LoVo (cell line): ENCODE results near the gene GH2.
"Not testable (repeated sequence)": the region's sequence is repeated elsewhere in the genome, so short reads cannot be mapped to it uniquely, and the experiment has no call there.

Experiments
- DNase-seq: peaks from one replicate; pipeline ENCODE4 v3.0.0-alpha.2; 2016; ENCODE audit warnings: low spot score

Gene GH2

DNA sequence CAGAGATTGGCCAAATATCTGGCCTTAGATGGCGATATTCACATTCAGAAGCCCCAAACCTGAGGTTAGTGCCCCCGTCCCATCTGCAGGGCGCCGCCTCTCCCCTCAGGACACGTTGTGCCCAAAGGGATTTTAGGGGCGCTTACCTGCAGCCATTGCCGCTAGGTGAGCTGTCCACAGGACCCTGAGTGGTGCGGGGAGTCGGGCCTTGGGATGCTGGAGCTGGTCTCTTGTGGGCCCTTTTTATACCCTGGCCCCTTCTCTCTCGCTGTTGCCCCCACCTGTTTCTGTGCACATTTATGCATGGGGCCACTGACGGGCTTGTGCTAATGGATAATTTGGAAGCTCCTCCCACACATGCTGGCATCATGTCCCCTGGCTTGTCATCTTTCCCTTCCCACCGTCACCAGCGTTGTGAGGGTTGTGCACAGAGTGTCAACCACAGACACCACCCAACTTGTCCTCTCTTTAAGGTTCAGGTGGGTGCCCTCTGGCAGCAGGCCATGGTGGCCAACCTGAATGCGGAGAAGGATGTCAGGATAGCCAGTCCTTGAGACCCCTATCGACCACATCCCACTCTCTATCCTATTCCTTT is 29.4 kb upstream of the GH2 start, which contains the start of gene CSHL1:
CSHL1 (minus strand) TSS at position 218 of the 595 bp plus-strand sequence; CDS start at position 156, 62 bp downstream.
- DNase-seq, result no peak

DNA sequence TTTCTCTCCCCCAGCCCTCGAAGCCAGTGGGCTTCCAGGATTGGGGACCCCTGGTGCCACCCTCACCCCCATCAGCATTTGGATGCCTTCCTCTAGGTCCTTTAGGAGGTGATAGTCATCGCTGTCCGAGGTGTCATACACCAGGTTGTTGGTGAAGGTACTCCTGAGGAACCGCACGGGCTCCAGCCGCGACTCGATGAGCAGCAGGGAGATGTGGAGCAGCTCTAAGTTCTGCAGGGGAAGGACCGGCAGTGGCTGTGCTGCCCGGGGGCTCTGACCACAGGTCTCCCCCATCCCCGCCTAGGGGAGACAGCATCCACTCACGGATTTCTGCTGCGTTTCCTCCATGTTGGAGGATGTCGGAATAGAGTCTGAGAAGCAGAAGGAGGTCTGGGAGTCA is 28.4 kb upstream of the GH2 start:
- no peak for DNase-seq

DNA sequence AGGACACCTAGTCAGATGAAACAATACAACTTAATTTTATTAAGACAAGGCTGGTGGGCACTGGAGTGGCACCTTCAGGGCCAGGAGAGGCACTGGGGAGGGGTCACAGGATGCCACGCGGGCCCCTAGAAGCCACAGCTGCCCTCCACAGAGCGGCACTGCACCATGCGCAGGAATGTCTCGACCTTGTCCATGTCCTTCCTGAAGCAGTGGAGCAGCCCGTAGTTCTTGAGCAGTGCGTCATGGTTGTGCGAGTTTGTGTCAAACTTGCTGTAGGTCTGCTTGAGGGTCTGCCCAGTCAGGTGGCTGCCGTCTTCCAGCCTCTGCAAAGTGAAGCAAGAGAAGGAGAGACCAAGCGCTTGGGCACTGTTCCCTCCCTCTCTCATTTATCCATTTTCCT is 27.8 kb upstream of the GH2 start:
- not testable (repeated sequence) for DNase-seq

DNA sequence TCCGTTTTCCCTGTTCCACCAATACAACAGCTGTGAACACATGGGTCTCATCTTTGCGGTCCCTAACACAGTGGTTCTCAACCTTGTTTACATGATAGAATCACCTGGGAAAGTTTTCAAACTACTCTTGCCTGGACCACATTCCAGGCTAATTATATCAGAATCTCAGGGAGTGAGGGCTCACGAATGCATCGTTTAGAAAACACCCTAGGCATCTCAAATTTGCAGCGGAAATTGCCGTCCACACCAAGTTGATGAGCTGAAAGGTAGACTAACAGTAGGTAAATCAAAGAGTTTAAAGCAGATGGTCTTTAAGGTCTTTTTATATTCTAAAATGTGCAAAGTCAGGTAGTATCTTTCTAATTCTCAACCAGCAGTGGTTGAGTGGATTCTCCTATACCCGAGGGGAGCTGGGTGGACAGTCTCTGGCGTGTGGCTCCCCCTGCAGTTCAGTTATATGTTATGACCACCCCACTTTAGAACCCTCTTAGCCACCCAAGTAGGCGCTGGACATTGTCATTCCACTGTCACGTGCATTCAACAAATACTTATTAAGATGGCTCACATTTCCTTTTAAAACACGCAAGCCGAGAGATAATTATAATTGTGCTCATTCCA is 25.5 kb upstream of the GH2 start:
- not testable (repeated sequence) for DNase-seq

DNA sequence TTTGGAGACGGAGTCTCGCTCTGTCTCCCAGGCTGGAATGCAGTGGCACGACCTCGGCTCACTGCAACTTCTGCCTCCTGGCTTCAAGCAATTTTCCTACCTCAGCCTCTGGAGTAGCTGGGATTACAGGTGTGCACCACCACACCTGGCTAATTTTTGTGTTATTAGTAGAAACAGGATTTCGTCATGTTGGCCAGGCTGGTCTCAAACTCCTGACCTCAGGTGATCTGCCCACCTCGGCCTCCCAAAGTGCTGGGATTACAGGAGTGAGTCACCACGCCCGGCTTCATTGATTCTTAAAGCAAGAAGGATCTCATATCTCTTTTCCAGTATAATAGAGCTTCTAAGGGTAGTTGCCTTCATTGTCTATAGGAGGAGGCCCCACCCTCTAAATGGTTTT is 23.1 kb upstream of the GH2 start:
- DNase-seq, result not testable (repeated sequence)

DNA sequence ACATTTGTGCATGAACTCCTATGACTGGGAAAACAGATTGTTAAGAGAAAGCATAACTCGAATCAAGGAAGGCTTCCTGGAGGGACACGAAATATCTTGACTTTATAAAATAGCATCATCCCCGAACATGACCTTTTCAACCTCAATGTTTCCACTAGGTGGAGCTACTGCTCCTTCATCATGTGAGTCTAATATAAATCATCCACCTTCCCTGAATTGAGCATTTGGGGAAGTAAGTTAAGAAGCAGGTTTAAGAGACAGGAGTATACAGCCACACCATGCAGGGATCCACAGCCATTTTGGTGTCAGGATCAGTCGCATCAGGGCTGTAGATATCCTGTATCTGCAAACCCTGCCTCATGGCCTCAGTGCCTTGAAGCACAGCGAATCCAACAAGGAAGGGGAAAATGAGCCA is 22.1 kb upstream of the GH2 start:
- DNase-seq, result not testable (repeated sequence)

DNA sequence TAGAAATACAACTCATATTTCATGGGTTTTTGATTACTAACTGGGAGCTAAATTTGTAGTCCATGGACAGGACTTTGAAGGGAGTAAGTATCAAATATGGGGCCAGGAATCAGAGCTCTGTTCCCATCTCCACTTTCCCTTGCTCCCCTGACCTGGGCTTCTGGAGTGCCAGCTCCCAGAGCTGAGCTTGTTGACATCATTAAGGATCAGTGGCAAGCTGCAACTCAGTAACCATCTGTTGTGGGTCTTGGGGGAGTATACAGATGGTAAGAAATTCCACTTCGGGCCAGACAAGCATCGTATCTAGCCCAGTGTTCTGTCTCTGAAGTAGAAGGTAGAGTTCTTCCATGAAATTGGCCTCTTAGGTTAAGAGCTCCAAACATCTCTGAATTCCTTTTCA is 20.2 kb upstream of the GH2 start:
- DNase-seq, result not testable (repeated sequence)

DNA sequence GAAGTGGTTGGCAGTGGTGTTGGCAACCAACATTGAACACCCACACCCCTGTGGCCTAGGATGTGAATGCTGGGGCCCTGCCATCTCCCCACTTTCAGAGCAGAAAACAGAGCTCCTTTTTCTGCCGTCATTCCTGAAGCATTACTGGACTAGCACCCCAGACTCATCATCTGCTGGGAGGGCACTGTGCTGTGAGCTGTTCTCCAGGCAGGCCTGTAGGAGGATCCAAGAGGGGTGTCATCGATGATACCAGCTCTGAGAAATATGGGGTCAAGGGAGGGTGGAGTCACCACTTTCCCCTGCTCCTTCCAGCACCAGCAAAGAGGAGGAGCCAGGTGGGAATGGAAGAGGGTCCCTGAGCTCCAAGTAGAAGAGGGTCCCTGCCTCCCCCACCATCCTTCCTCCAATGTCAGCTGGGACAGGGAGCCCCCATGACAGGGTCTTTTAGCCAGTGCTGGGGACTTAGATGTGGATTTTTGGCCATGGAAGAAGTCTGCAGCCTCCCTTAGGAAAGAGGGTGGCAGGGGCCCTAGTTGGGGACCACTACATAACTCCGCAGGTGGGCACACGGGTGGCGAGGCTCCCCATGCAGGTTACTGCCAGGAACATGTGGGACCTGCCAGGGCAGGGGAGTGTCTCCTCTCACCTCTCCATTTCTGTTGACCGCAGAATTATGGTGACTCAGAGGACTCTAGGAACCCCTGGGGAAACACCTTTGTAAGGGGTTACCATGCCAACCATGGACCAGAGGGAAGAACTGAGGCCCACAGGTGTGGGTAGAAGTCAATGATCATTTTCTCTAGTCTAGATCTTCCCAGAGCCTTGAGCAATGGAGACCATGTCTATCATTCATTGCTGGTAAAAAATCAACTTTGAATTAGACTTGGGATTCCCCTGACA is 17.4 kb upstream of the GH2 start:
- DNase-seq, result peak; percentile 13

DNA sequence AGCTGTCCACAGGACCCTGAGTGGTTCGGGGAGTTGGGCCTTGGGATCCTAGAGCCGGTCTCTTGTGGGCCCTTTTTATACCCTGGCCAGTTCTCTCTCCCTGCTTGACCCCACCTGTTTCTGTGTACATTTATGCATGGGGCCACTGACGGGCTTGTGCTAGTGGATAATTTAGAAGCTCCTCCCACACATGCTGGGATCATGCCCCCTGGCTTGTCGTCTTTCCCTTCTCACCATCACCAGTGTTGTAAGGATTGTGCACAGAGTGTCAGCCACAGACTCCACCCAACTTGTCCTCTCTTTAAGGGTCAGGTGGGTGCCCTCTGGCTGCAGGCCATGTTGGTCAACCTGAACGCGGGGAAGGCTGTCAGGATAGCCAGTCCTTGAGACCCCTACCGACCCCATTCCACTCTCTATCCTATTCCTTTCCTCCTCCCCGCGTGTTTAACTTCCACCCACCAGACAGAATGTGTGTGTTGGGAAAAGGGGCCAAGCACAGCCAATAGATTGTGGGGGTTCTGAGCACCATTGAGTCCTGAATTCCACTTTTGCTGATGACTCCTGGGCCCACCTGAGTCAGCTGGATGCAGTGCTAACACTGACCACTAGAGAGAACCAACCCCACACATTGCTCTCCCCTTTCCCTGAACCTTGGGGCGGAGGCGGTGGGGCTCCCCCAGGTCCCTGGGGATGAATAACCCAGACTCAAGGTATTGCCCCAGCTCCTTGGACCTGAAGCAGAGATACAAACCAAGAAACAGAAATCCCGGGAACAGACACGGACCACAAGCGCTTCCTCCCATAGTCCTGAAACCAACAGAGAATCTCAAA is 15.0 kb upstream of the GH2 start, which contains the start of gene CSH1:
CSH1 (minus strand) TSS at position 51 of the 831 bp plus-strand sequence. CDS start 63 bp downstream, outside the sequence.
- DNase-seq, result not testable (repeated sequence)

DNA sequence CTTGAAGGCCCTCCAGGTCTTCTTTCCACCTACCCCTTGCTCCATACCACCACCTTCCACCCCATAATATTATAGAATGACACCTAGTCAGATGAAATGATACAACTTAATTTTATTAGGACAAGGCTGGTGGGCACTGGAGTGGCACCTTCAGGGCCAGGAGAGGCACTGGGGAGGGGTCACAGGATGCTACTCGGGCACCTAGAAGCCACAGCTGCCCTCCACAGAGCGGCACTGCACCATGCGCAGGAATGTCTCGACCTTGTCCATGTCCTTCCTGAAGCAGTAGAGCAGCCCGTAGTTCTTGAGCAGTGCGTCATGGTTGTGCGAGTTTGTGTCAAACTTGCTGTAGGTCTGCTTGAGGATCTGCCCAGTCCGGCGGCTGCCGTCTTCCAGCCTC is 13.1 kb upstream of the GH2 start:
- DNase-seq, result not testable (repeated sequence)

DNA sequence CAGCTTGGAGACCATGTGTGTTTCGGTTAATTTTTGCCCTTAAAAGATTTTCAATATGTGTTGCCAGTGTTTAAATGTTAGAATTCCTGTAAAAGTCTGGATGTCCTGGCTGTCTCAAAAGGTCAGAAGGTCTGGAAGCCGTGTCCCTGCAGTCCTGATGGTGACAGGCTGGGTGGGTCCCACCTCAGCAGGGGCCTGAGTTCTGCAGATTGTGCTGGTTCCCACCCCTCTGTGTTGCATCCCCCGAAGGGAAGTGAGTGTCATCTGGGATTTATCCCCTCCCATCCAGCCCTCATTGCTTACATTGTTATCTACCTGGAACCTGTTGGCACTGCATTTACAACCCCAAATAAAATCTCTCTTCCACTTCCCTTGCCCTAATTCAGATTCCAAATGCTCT is 12.3 kb upstream of the GH2 start:
- DNase-seq, result not testable (repeated sequence)

DNA sequence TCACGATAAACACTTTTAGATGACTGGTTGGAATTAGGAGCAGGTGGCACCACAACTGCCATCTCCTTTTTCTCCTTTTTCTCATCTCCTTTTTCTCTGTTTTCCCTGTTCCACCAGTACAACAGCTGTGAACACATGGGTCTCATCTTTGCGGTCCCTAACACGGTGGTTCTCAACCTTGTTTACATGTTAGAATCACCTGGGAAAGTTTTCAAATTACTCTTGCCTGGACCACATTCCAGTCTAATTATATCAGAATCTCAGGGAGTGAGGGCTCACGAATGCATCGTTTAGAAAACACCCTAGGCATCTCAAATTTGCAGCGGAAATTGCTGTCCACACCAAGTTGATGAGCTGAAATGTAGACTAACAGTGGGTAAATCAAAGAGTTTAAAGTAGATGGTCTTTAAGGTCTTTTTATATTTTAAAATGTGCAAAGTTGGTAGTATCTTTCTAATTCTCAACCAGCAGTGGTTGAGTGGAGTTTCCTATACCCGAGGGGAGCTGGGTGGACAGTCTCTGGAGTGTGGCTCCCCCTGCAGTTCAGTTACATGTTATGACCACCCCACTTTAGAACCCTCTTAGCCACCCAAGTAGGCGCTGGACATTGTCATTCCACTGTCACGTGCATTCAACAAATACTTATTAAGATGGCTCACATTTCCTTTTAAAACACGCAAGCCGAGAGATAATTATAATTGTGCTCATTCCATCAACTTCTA is 10.7 kb upstream of the GH2 start:
- not testable (repeated sequence) for DNase-seq

DNA sequence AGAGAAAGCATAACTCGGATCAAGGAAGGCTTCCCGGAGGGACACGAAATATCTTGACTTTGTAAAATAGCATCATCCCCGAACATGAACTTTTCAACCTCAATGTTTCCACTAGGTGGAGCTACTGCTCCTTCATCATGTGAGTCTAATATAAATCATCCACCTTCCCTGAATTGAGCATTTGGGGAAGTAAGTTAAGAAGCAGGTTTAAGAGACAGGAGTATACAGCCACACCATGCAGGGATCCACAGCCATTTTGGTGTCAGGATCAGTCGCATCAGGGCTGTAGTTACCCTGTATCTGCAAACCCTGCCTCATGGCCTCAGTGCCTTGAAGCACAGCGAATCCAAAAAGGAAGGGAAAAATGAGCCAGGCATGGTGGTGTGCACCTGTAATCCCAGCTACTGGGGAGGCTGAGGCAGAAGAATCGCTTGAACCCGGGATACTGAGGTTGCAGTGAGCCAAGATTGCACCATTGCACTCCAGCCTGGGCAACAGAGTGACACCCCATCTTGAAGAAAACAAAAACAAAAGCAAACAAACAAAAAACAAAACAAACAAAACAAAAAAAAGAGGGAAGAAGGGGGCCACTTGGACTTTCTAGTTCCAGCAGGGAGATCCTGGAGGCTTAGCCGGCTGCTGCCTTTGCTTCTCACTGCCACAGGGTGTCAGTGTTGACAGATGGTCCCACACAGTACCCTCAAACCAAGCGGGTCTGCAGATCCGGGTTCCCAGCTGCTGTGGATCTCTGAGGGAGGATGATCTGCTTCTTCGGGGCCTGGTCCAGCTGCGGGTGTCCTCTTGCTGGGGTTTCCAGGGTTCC is 7.5 kb upstream of the GH2 start:
- not testable (repeated sequence) for DNase-seq

DNA sequence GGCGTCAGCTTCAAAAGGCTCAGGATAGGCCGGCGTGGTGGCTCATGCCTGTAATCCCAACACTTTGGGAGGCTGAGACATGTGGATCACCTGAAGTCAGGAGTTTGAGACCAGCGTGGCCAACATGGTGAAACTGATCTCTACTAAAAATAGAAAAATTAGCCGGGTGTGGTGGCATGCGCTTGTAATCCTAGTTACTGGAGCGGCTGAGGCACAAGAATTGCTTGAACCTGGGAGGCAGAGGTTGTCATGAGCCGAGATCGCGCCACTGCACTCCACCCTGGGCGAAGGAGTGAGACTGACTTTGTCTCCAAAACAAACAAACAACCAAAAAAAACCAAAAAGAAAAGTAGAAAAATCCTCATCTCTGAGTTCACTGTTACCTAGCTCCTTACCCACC is 3.4 kb upstream of the GH2 start:
- not testable (repeated sequence) for DNase-seq

DNA sequence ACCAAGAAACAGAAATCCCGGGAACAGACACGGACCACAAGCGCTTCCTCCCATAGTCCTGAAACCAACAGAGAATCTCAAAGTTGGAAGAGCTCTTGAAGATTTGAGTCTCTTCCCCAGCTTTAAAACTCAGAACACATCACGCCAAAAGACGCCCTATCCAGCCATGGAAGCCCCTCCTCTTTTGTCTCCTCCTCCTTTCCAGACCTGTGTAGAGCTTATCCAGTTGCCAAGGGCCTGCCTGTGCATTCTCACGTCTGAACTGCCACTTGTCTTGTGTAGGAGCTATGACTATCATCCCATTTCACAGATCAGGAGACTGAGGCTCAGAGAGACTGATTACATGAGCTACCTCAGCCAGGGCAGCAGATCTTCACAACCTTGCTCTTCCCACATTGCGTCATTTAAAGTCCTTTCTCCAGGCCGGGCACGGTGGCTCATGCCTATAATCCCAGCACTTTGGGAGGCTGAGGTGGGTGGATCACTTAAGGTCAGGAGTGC is 932 bp upstream of the GH2 start:
- DNase-seq, result not testable (repeated sequence)

DNA sequence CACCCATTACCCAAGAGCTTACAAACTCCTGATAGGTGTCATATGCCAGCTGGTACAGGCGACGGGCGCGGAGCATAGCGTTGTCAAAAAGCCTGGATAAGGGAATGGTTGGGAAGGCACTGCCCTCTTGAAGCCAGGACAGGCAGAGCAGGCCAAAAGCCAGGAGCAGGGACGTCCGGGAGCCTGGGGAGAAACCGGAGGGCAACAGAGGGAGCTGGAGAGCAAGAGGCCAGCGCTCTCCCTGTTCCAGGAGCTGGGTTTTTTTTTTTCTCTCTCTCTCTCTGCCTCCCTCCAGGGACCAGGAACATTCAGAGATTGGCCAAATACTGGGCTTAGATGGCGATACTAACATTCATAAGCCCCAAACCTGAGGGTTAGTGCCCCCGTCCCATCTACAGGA is 407 bp downstream of the GH2 start:
- DNase-seq, result not testable (repeated sequence)

DNA sequence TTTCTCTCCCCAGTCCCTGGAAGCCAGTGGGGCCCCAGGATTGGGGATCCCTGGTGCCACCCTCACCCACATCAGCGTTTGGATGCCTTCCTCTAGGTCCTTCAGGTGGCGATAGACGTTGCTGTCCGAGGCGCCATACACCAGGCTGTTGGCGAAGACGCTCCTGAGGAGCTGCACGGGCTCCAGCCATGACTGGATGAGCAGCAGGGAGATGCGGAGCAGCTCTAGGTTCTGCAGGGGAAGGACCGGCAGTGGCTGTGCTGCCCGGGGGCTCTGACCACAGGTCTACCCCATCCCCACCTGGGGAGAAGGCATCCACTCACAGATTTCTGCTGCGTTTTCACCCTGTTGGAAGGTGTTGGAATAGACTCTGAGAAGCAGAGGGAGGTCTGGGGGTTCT is 1.0 kb downstream of the GH2 start:
- no peak for DNase-seq

DNA sequence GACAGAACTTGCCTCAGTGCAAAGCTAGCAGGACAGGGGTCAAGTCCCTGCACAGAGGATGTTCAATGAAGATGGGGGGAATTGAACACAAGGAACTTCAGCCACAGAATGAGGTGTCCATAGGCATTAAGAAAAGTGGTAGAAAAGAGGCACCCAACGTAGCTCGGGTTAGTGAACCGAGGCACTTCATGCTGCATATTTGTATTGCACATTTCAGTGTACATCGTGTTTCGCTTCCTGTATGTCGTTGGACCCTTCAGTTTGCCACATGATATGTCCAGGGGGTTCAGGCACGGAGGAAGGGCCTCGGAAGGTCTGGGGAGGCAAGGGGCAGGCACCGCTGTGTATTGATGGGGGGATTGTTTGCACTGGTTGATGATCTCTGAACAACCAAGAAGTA is 3.3 kb downstream of the GH2 start:
- not testable (repeated sequence) for DNase-seq

DNA sequence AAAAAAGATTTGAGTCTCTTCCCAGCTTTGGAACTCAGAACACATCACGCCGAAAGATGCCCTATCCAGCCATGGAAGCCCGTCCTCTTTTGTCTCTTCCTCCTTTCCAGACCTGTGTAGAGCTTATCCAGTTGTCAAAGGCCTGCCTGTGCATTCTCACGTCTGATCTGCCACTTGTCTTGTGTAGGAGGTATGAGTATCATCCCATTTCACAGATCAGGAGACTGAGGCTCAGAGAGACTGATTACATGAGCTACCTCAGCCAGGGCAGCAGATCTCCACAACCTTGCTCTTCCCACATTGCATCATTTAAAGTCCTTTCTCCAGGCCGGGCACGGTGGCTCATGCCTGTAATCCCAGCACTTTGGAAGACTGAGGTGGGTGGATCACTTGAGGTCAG is 7.1 kb downstream of the GH2 start:
- not testable (repeated sequence) for DNase-seq

DNA sequence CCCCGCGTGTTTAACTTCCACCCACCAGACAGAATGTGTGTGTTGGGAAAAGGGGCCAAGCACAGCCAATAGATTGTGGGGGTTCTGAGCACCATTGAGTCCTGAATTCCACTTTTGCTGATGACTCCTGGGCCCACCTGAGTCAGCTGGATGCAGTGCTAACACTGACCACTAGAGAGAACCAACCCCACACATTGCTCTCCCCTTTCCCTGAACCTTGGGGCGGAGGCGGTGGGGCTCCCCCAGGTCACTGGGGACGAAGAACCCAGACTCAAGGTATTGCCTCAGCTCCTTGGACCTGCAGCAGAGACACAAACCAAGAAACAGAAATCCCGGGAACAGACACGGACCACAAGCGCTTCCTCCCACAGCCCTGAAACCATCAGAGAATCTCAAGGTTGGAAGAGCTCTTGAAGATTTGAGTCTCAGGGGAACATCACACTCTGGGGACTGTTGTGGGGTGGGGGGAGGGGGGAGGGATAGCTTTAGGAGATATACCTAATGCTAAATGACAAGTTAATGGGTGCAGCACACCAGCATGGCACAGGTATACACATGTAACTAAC is 7.6 kb downstream of the GH2 start:
- DNase-seq, result not testable (repeated sequence)
